Measurements from ENCODE around the gene PIWIL4.

- TF ChIP-seq CTCF (IDR thresholded peaks at IDR 0.05): no peak
- TF ChIP-seq ZFX (IDR thresholded peaks at IDR 0.05; ENCODE audit: borderline replicate concordance): no peak
Measured at GRCh38 chr11:94662846-94663390, 95.8 kb downstream of the PIWIL4 start.
